Measurements from ENCODE around the gene MAD1L1.

DNA sequence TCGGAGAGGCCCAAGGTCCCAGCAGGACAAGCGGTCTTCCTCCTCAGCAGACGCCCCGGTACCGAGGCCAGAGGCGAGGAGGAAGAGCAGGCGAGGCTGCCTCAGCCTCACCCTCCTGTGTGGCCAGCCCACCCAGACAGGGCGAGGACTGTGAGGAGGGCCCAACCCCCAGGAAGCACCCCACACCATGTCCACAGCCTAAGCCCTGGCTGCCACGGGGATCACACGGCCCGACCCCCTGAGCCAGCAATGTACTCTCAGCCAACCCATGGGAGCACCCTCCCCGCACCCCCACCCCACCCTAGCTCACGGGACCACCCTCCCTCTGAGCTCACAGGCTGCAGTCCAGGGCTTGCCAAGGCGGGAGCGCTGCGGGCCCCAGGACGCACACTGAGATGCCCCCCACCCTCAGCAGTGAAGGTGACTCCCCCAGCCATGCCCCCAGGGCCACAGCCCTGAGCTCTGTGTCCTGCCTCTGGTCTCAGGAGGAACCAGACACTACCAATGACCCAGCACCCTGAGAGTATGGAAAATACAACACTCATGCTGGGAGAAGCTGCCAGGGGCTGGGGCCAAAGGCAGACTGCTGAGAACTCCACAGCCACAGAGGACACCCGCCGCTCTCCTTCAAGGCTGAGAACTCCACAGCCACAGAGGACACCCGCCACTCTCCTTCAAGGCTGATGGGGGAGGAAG lies 93.6 kb downstream of the MAD1L1 start:
- TF ChIP-seq, protein P1, sequence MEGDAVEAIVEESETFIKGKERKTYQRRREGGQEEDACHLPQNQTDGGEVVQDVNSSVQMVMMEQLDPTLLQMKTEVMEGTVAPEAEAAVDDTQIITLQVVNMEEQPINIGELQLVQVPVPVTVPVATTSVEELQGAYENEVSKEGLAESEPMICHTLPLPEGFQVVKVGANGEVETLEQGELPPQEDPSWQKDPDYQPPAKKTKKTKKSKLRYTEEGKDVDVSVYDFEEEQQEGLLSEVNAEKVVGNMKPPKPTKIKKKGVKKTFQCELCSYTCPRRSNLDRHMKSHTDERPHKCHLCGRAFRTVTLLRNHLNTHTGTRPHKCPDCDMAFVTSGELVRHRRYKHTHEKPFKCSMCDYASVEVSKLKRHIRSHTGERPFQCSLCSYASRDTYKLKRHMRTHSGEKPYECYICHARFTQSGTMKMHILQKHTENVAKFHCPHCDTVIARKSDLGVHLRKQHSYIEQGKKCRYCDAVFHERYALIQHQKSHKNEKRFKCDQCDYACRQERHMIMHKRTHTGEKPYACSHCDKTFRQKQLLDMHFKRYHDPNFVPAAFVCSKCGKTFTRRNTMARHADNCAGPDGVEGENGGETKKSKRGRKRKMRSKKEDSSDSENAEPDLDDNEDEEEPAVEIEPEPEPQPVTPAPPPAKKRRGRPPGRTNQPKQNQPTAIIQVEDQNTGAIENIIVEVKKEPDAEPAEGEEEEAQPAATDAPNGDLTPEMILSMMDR (IDR thresholded peaks at IDR 0.05; ENCODE audit: borderline replicate concordance, extremely low read depth, low read length, poor library complexity, severe bottlenecking) = no peak
- TF ChIP-seq EZH2 (IDR thresholded peaks at IDR 0.05; ENCODE audit: borderline replicate concordance, low read depth, low read length, severe bottlenecking) = no peak

All from DND-41 (cell line).